Fibroblast of lung (primary cell): Measurements from ENCODE around the gene ATCAY.
"Not testable (repeated sequence)": the region's sequence is repeated elsewhere in the genome, so short reads cannot be mapped to it uniquely, and the experiment has no call there.

Experiments
- EZH2 ChIP-seq: IDR thresholded peaks from 2 replicates; pipeline ENCODE4 v1.5.1; 2012; ENCODE audit warnings: low read length, control low read depth, mild to moderate bottlenecking; ENCODE audit errors: missing control alignments
- TF ChIP-seq, protein P1 (sequence below), 2 donors: IDR thresholded peaks in 1 of 2; conservative IDR thresholded peaks in 1 of 2; 1 replicate in 1 of 2; 2 replicates in 1 of 2; pipeline ENCODE4 v1.5.1; 2011 to 2012; ENCODE audit warnings: low read length in 2 of 2, control low read depth in 1 of 2, inconsistent platforms in 1 of 2, low read depth in 1 of 2, mild to moderate bottlenecking in 1 of 2

DNA sequence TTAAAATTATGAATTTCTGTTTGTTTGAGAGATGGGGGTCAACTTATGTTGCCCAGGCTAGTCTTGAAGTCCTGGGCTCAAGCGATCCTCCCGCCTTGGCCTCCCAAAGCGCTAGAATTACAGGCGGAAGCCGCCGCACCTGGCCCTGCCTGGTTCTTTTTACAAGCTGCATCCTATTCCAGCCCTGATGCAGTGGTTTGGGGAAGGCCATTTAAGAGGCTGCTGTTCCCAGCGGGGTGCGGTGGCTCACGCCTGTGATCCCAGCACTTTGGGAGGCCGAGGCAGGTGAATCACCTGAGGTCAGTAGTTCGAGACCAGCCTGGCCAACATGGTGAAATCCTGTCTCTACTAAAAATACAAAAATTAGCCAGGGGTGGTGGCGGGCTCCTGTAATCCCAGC is 87.5 kb downstream of the ATCAY start:
- TF ChIP-seq, protein P1, sequence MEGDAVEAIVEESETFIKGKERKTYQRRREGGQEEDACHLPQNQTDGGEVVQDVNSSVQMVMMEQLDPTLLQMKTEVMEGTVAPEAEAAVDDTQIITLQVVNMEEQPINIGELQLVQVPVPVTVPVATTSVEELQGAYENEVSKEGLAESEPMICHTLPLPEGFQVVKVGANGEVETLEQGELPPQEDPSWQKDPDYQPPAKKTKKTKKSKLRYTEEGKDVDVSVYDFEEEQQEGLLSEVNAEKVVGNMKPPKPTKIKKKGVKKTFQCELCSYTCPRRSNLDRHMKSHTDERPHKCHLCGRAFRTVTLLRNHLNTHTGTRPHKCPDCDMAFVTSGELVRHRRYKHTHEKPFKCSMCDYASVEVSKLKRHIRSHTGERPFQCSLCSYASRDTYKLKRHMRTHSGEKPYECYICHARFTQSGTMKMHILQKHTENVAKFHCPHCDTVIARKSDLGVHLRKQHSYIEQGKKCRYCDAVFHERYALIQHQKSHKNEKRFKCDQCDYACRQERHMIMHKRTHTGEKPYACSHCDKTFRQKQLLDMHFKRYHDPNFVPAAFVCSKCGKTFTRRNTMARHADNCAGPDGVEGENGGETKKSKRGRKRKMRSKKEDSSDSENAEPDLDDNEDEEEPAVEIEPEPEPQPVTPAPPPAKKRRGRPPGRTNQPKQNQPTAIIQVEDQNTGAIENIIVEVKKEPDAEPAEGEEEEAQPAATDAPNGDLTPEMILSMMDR (conservative IDR thresholded peaks at IDR 0.05 in 1 of 2, IDR thresholded peaks at IDR 0.05 in 1 of 2; ENCODE audit: low read depth in 1 of 2, low read length in 2 of 2), result not testable (repeated sequence)
- TF ChIP-seq EZH2, result not testable (repeated sequence)
